HuH-7 (cell line): ENCODE data around the gene FOXC1.

Experiments
- DNase-seq: peaks from one replicate; pipeline ENCODE4 v3.0.0; 2011; ENCODE audit warnings: low spot score

The FOXC1 gene

GRCh38 chr6:1584996-1585668 lies 24.6 kb upstream of the FOXC1 start:
- DNase-seq, result no peak

DNA sequence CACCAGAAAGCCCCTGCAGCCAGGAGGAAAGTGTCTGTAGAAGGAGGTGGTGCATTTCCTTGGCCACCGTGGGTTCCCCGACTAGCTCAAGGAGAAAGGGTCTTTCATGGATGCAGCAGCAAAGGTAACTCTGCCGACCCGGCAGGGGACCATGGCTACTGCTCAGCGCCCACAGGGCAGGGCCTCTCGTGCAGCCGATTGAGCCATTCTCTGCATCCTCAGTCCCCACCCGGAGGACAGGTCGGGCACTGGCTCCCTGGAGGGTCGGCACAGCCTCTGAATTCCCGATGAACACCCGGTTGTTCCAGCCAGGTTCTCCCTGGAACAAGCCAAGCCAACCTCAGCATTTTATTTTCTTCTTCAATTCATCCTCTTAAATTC lies 24.1 kb upstream of the FOXC1 start:
- no peak for DNase-seq

DNA sequence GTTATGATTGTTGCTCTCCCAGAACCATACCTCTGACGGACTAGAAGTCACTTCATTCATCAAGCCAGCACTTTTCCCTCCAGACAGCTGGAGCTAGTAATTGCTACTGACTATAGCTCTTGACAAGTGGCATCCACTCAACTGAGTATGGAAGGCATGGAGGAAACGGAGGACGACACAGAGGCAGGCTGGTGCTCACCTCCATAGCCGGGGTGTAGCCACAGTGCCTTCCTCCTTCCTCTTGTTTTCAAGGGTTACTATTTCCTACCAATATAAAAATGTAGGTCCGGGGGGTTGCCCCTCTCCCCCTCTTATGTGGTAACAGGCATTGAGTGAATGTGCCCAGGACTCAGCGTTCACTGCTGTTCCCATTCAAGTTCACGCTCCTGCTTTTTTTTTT lies 23.5 kb upstream of the FOXC1 start:
- no peak for DNase-seq

DNA sequence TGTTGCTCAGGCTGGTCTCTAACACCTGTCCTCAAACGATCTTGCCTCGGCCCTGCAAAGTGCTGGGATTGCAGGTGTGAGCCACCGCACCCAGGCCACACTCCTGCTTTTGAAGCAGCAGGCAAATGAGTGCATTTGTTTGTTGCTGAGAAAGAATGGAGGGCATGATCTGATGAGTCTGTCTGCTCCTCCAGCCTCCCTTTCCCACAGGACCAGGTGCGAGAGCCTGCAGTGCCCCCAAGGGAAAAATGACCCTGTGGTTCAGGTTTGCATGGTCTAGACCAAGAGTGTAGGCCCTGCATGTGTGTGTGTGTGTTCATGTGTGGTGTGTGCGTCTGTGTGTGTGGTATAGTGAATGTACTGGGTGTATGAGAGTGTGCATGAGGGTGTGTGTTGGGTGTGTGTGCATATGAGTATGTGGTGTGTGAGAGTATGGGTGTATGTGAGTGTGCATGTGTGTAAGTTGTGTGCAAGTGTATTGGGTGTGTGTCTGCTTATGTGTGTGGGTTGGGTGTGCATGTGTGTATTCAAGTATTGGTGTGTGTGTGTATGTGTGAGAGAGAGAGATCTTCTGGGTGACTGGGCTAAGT lies 22.8 kb upstream of the FOXC1 start:
- no peak for DNase-seq

GRCh38 chr6:1587546-1587945 lies 22.2 kb upstream of the FOXC1 start:
- no peak for DNase-seq

GRCh38 chr6:1587977-1588376 lies 21.7 kb upstream of the FOXC1 start:
- DNase-seq, result no peak

DNA sequence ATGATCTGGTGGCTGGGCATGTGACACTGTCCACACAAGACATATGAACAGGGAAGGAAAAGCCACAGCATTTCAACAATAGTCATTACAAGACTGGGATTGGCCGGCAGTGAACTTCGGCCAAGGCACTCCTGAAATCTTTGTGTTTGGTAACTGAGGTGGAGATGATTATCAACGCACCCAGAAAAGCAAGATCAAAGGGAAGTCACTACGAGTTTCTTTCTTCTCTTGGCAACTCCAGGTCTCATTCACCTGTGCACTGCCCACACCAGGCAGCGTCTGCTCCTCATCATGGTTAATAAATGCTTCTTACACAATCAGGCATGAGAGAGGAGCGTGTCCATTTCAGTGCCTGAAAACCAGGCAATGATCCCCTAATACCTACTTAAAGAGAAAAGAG lies 20.5 kb upstream of the FOXC1 start:
- DNase-seq, result no peak

DNA sequence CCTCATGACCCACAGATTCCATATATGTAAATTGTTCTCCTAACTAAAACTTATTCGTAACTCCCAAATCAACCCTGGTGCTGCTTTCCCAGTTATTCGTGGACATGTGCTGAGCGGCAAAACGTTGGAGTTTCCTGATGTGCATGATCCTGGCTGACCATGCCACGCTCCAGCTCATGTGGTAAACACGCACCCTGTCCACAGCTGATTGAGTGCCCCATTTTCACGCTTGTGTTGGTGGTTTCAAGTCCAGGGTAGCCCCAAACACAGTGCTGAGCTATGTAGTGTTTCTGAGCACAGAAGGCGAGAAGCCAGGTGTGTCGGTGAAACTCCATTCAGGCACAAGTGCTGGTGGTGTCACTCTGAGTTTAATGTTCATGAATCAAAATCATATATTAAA lies 19.1 kb upstream of the FOXC1 start:
- DNase-seq, result no peak

- no peak for DNase-seq
These were observed 18.5 kb upstream of the FOXC1 start for GRCh38 chr6:1591243-1591642.

- no peak for DNase-seq
These were observed 17.8 kb upstream of the FOXC1 start for GRCh38 chr6:1591926-1592325.

DNA sequence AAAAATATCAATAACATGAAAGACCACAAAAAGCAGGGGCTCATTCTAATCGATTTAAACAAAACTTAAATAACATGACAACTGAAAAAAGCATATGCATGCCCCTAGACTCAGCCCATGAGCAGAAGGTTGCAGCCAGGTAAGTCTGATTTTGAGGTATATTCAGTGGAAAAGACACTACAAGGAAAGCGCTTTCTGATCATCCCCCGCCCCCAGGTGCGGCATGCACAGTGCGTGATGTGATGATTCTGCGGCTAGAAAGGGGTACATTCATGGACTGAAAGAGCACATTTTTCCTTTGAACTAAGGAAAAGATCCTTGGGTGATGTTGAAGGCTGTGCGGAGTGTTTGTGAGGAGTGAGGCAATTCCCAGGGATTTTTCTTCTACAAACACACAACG lies 16.9 kb upstream of the FOXC1 start:
- DNase-seq, result no peak

DNA sequence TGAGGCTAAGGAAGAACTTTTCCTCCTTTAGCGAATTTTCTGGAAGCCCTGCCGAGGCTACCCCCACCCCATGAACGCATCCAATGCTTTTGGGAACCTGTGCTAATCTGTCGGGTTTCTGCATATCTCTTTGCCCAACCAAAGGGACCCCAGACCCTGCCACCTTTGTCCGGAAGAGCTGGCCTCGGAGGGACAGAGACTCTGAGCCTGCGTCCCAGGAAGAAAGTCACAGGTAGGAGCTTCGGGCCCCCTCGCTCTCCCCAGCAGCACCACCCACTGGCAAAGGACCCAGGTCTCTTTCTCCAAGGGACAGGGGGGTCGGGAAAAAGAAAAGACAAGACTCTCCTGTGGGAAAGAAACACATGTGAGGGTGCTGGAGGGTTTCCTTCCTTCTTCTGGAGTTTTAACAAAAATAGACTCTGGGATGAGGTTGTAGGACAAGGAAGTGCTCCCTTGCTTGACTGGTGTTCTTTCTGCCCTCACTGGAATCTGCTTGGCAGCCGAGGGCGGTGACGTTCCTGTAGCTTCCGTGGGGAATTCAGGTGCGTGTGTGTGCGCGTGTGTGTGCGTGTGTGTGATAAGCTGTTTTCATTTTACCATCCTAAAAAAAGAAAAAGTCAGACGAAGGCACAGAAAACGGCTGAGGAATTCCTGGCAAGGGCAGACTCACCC lies 16.3 kb upstream of the FOXC1 start:
- no peak for DNase-seq

- no peak for DNase-seq
These were observed 15.8 kb upstream of the FOXC1 start for GRCh38 chr6:1593958-1594314.

DNA sequence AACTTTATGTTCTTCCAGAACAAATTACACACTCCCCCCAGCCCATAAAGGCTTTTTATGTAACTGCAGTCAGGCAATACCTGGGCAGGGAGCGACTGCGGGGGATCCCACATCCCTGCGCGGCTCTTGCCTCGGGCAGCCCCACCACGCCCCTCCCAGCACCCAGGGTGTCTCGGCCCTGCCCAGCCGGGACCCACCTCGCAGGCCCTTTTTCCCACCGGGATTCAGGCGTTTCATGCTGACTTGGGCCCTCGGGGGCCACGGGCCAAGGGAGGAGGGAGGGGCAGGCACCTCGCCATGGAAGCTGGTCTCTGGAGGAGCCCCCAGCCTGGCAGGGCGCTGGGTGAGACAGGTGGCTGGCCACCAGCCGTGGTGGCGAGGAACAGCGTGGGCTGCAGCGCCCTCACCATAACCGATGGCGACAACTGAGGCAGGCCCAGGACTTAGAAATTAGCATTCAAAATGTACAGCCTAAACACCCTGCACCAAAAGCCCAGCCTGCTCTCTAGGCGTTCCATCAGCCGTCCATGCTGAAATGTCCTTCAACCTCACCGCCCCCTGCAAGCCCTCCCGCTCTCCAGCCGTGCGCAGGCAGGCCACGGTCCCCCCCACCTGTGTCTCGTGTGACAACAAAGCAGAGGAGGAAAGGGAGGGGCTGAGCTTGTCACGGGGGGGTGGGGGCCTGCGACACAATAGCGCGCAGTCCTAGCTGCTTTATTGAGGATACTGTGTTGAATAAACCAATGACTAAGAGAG lies 15.1 kb upstream of the FOXC1 start:
- no peak for DNase-seq

GRCh38 chr6:1595271-1596087 lies 14.2 kb upstream of the FOXC1 start:
- no peak for DNase-seq

DNA sequence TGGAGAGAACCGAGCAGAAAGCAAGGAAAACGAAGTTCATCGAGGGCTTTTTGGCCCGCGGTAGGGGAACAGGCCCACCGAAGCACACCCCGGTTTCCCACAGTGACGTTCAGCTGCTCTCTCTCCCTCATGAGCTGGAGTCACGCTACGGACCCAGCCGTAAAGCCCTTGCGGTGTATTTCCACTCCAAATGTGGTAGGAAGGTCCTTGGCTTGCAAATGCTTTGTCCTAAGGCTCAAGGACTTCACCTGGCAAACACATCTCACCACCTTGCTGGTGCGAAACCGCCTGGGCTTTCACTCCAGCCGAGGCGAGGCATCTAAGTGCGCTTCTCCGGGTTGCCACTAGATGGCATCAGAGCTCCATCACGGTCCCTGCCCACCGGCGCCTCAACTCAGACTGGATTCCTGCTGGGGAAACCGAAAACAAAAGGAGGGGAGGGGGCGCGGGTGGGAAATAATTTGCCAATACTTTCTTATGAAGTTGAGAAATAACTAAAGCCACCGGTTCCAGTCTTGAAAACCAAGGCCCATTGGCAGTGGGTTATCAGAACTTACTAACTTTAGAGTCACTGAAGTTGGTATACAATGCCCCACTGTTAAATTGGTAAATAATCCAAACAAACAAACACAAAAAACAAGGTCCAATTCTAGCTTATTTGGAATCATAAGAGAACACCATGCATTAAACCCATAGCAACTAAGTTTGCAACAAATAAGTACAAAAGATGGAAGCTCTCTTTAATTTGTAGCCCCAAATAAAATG lies 13.4 kb upstream of the FOXC1 start:
- DNase-seq, result peak; percentile 75

DNA sequence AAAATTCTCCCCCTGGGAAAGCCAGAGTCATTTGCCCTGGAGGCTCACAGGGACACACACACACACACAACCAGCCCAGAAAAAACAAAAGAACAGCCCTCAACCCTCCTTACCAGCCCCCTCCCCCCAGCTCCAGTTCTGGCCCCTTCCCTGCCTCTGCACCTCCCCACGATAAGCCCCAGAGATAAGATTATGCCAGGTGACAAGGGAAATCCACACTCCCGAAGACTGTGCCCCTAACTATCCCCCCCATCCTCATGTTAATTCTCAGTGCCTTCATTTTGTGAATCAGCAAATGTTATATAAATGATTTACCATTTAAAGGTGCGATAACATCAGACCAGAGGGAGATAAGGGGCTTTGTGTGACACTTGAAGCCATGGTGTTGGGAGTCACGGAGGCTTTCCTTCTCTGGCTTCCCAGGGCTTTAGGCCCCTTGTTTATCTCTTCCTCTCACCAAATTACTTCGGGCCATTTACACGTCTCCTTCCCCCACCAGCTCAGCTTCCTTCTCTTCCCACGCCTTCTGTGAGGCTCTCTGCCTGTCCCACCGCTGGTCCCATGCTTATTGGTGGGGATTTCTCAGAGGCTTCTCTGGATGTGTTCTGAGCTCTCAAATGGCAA lies 12.5 kb upstream of the FOXC1 start:
- DNase-seq, result no peak

DNA sequence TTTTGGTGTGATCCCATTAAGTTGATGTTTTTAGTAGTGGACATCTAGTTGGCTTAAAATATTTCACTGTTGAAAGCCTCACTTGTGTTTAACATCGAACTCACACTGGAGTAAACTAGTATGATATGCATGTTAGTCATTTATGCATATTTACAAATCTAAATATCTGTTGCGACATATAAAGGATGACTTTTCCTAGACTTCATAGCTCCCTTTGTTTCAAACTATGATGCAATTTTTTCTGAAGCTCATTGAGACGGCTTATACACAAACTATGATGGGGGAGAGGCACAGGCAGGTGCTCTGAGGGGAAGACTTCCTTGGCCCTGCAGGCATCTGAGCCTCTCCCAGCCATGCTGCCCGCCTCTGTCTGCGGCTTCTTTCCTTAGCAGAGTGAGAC lies 11.8 kb upstream of the FOXC1 start:
- no peak for DNase-seq

DNA sequence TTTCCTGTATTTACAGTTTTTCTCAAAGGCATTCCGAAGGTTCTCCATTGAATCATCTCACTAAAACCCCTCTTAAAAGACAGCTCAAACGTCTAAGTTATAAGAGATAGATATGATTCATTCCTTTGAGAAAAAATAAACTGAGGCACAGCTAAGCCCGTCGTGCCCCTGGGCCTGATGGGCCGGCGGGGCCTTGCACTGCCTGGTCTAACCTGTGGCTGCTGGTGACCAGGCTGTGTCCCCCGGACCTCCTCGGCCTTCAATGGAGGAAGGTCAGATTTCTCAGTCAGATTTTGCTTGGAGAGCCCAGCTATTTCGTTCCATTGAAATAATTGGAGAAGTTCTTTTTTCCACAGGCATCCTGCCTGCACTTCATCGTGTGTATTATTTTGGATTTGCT lies 11.3 kb upstream of the FOXC1 start:
- DNase-seq, result no peak

GRCh38 chr6:1598886-1599285 lies 10.8 kb upstream of the FOXC1 start:
- DNase-seq, result no peak

DNA sequence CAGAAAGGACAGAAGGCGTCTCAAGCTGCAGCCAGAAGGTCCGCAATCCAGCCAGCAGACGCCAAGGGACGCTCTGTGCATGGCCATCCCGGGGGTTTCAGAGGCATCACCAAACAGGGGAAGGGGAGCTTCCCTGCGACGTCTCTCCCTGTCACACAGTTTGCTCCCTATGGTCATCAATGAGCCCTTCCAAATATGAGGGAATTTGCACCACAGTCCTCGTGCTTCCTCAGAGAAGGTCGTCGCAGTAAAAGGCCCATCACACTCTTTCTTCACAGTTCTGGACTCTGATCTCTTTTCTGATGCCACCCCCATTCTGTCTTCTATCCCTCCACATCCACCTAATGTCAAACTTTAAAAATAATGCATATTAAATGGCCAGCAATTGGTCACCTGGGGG lies 10.2 kb upstream of the FOXC1 start:
- DNase-seq, result no peak
